Measurements from ENCODE around the gene CNGA4.
A peak's percentile ranks its signal among the peaks of the same experiment; 100 is the strongest.
"Not testable (repeated sequence)": the region's sequence is repeated elsewhere in the genome, so short reads cannot be mapped to it uniquely, and the experiment has no call there.

Gene CNGA4

GRCh38 chr11:6224421-6224820 is 14.5 kb upstream of the CNGA4 start:
- no peak for DNase-seq (ENCODE audit: low read depth, low spot score)

- no peak for DNase-seq (ENCODE audit: low read depth, low spot score)
Measured at GRCh38 chr11:6225024-6225423, 13.9 kb upstream of the CNGA4 start.

DNA sequence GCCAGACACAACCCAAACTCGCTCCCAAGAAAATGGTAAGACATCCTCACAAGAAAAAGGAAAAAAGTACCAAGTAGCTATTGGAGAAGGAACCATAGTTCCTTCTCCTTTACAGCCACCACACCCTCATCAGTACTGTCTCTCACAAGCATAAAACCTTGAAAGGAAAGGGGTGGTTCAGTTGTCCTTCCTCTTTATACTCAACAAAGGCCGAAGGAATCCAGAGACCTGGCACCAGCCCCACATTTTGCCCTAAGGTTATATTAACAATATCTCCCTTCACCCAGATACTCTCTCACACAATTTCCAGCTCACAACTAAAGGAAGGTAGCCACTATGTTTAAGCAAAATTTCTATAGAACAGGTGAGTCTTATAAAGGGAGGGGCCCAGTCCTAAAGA is 13.0 kb upstream of the CNGA4 start:
- no peak for DNase-seq (ENCODE audit: low read depth, low spot score)

DNA sequence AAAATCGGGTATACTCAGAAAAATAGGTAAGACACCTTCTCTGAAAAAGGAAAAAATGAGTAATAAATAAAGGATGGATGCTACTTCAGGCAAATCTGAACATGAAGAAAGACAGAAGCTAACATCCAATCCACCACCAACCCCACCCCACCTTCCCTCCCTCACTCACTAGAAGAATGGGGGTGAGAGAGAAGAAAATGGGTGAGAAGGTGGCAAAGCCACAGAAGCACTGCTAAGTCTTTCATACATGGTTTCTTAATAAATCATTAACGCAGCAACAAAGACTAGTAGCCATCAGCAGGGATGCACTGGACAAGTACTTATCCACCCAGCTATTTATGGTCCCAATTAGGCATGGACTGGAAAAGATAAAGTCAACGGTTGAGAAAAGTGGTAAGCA is 10.4 kb upstream of the CNGA4 start:
- no peak for DNase-seq (ENCODE audit: low read depth, low spot score)

DNA sequence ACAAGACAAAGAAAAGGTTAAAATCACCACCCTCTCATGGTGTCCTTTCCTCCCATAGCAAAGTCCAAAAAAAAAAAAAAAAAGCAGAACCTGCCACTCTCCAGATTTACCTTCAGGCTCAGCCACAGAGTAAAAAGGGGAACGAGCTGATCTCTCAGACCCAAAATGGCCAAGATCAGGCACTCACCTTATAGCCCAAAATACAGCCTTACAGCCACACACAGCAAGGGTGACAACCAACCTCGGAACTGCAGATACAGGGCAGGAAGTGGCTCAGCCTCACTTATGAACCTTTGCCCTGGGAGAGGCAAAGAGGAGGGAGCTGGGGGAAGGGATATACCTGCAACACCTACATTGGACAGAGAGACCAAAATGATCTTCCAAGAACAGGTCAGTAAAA is 9.0 kb upstream of the CNGA4 start:
- no peak for DNase-seq (ENCODE audit: low read depth, low spot score)

DNA sequence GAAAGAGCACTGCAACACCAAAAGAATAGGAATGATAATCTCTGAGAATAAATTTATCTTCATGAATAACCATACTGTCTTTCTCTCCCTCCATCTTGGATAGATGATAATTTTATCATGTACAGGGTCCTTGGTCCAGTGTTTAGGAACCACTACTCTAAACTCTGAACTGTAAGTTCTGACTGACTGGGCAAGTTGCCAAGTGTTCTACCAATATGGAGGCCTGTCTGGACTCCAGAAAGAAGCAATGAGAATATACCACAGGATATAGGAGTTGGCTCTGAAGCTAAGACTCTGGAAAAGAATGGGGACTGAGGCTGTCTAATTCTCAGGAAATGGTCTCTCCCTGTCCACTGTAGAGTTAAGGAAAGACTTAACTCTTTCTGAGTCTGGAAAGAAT is 6.0 kb upstream of the CNGA4 start:
- DNase-seq (ENCODE audit: low read depth, low spot score) = no peak

- DNase-seq (ENCODE audit: low read depth, low spot score) = no peak
Measured at GRCh38 chr11:6233984-6234386, 4.9 kb upstream of the CNGA4 start.

DNA sequence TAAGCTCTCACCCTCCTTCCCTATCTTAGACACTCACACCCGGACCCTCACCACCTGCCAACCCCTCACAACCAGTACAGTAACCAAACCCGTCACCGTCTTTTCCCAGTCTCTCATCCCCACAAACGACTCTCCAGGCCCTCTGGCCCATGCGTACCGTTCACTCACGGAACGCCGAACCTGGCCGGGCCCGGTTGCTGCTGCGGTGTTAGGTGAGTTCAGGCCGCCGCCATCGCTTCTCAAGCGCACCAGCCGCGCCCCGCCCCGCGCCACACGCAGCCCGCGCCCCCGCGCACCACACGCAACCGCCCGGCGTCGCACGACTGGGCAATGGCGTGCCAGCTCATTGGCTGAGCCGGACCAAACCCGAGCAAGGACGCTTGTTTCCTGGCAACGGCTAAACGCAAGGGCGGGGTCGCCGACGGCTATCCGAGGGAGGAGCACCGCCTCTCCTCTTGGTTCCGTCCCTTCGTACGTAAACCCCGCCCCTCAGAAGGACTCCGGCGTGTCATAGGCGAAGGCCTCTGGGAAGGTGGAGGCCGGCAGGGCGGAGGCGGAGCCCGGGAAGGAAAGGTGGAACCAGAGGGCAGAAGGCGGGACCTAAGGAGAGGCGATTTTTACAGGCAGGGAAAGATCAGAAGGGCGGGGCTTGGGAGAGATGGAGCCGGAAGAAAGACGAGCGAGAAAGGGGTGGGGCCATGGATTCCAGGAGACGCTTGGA is 4.3 kb upstream of the CNGA4 start, which contains the start of gene FHIP1B:
Gene FHIP1B (minus strand): TSS at position 250 of the 721 bp plus-strand sequence. CDS start 10,120 bp downstream, outside the sequence.
- DNase-seq (ENCODE audit: low read depth, low spot score) = peak; percentile 98

- no peak for DNase-seq (ENCODE audit: low read depth, low spot score)
Measured at GRCh38 chr11:6237266-6237665, 1.6 kb upstream of the CNGA4 start.

- DNase-seq (ENCODE audit: low read depth, low spot score) = no peak
Measured at GRCh38 chr11:6237761-6238302, 1.1 kb upstream of the CNGA4 start.

GRCh38 chr11:6240139-6240538 is 1.2 kb downstream of the CNGA4 start:
- DNase-seq (ENCODE audit: low read depth, low spot score) = no peak

DNA sequence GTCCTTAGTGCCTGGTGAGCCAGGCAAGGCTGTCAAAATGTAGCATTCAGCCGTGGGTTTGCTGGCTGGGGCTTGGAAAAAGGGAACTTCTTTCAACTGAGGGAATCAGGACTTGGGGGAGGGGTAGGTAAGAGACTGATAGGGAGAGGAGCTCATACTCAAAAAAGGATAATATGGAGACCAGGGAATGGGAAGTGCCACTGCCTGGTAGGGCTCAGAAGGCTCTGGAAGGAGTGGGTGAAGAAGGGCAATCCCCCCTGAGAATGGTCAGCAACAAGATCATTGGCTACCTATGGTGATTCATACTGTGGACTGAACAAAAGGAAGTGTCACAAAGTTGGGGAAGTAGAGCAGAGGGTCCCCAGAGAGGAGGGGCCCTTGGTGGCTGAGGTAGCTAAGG is 1.9 kb downstream of the CNGA4 start:
- no peak for DNase-seq (ENCODE audit: low read depth, low spot score)

DNA sequence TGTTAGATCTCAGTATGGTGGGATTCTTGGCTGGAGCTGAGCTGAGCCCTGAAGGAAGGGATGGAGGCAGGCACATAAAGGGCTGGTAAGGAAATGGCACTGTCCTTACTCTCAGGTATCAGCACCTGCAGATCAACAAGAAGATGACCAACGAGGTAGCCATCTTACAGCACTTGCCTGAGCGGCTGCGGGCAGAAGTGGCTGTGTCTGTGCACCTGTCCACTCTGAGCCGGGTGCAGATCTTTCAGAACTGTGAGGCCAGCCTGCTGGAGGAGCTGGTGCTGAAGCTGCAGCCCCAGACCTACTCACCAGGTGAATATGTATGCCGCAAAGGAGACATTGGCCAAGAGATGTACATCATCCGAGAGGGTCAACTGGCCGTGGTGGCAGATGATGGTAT is 2.4 kb downstream of the CNGA4 start:
- DNase-seq (ENCODE audit: low read depth, low spot score) = no peak

DNA sequence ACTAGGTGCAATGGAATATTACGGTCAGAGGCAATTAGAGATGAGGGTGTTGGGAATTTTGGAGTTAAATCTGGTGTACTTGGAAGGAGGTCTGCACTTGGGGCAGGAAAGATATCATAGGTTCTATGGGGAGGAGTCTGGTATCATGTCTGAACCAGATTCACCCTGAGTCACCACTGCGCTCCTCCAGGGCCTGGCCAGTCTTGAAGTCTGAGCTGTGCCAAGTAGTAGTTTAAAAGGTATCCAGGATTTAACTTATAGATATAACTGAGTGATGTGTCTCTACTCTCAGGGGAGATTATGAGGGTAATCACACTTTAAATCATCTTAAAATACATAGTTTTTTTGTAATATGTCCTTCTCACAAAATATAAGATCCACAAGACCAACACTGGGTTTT is 6.6 kb downstream of the CNGA4 start:
- DNase-seq (ENCODE audit: low read depth, low spot score) = no peak

DNA sequence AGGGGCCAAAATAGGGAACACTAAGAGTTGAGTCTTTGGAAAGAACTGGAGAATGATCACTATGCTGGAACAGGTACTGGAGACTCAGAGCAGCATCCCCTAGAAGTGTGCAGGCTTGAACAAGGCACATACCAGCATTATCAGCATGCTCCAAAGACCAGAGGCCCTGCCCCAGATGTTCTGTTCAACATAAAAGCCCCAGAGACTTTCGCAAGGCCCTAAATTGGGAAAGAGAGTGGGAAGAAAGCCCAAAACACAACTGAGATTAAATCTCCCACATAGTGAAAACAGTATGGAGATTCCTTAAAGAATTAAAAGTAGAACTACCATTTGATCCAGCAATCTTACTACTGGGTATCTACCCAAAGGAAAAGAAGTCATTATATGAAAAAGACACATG is 9.4 kb downstream of the CNGA4 start:
- DNase-seq (ENCODE audit: low read depth, low spot score) = no peak

DNA sequence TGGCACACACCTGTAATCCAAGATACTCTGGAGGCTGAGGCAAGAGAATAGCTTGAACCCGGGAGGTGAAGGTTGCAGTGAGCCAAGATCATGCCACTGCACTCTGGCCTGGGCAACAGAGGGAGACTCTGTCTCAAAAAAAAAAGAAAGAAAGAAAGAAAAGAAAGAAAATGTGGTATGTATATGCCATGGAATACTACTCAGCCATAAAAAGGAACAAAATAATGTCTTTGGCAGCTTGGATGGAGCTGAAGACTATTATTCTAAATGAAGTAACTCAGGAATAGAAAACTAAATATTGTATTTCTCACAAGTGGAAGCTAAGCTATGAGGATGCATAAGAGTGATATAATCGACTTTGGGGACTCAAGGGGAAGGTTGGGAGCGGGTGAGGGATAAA is 10.0 kb downstream of the CNGA4 start:
- not testable (repeated sequence) for DNase-seq (ENCODE audit: low read depth, low spot score)

DNA sequence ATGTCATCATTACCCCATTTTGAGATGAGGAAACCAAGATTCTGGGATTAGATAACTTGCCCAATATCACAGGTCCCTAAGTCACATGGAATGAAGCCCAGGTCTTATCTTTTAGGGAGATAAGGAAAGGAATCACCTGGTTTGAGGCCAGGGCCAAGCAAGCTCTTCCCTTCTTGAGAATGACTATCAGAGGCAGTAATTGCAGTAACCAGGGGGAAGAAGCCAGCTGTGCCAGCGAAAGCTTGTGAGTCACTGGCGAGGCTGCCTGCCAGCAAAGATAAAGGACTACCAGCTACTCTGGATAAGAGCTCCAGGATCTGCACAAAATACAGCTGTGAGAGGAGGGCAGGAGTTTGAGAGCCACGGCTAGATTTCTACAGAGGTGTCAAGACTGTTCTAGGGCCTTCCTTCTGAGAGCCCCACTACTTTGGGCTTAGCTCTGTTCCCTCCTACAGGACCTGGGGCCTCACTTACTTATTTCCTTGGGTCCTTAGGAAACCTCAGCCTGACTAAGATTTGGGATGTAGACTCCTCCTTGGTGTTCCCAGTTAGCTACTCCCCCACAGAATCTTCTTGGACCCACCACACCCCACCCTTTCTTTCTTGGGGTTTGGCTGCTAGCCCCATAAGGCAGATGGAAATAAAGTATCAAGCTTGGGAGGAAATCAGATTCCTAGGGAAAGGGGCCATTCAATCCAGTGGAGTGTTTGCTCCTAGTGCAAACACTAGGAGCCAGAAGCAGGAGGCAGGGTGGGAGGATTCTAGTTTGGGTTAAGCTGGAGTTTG is 11.1 kb downstream of the CNGA4 start:
- DNase-seq (ENCODE audit: low read depth, low spot score) = no peak

DNA sequence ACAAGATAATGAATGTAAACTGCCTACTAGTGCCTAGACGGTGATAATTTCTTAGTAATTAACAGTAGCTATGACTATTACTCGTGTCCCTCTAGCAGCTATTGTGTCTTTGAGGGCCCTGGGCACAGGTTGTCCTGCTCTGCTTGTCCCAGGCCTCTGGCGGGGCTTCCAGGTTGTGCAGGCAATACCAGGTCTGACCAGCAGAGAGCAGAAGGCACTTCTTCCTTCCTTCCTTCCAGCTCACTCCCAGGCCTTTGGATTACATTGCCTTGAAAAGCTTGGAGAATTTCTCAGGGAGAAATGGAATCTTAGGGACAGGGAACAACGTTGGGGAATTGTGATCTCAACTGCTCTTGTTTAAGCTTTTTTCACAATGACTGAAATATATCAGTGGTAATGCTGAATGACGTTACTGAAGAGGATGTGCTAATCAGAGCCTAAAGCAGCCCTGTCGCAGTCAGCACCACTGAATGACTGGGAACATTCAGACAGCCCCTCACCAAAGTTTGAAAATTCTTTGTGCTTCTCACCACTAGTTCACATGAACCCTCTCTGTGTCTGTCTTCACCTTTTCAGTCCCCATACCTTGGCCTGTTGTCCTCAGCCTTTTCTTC is 12.3 kb downstream of the CNGA4 start:
- no peak for DNase-seq (ENCODE audit: low read depth, low spot score)

- DNase-seq (ENCODE audit: low read depth, low spot score) = no peak
Measured at GRCh38 chr11:6251990-6252473, 13.1 kb downstream of the CNGA4 start.

DNA sequence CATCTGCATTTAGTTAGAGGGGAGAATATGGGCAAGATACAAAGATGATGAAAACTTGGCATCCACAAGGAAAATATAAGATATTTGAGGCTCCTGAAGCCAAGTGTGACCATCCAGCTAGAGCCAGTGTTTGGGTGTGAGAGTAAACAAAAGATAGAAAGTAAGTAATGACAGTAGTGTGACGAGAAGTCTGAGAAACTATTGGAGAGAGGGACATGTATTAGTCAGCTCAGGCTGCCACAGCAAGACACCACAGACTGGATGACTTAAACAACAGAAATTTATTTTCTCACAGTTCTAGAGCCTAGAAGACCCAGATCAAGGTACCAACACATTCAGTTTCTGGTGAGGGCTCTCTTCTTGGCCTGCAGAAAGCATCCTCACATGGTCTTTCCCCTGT is 14.3 kb downstream of the CNGA4 start:
- DNase-seq (ENCODE audit: low read depth, low spot score) = no peak

DNA sequence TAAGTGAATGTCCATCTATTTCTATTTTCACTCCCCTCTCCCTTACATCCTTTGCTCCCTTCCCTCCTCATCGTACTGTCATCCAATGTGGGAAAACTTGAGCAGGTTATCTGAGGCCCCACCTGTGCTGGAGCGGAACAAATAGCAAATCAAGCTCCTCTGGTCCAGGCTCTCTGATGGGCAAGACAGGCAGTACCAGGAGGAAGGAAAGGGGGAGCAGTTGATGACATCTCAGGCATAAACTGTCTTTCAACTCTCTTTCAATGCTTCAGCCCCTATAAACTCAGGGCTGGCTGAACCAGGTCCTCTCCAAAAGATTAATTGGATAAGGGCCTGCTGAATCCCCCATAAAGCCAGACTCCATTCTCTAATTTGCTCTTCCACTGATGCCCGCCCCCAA is 19.3 kb downstream of the CNGA4 start:
- no peak for DNase-seq (ENCODE audit: low read depth, low spot score)

DNA sequence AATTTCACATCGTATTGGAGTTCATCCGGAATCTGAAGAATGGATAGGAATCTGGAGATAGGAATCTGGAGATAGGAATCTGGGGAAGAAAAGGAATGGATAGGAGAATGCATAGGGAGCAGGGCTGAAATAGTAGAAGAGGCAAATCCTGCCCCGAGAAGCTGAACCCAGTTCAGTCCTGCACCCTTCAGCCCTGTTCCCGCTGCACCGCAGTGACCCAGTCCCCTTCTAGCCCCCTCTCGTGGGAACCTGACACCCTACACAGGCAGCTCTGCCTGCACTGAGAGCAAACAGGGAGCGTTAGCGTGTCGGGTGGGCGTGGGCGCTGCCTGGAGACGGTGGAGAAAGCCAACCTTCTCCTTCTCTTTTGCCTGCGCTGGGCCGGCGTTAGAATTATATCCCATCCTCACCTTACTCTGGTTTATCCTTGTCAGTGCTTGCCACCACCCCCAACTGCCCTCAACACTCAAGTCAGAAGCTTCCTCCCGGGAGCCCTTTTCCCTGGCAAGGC is 19.7 kb downstream of the CNGA4 start:
- no peak for DNase-seq (ENCODE audit: low read depth, low spot score)

Measured in activated naive CD8-positive, alpha-beta T cell treated with anti-CD3 and anti-CD28 coated beads, Interleukin-2, amount 50 U/mL, for 16 hours (primary cell).